Measurements from ENCODE around the gene CCL3.

DNA sequence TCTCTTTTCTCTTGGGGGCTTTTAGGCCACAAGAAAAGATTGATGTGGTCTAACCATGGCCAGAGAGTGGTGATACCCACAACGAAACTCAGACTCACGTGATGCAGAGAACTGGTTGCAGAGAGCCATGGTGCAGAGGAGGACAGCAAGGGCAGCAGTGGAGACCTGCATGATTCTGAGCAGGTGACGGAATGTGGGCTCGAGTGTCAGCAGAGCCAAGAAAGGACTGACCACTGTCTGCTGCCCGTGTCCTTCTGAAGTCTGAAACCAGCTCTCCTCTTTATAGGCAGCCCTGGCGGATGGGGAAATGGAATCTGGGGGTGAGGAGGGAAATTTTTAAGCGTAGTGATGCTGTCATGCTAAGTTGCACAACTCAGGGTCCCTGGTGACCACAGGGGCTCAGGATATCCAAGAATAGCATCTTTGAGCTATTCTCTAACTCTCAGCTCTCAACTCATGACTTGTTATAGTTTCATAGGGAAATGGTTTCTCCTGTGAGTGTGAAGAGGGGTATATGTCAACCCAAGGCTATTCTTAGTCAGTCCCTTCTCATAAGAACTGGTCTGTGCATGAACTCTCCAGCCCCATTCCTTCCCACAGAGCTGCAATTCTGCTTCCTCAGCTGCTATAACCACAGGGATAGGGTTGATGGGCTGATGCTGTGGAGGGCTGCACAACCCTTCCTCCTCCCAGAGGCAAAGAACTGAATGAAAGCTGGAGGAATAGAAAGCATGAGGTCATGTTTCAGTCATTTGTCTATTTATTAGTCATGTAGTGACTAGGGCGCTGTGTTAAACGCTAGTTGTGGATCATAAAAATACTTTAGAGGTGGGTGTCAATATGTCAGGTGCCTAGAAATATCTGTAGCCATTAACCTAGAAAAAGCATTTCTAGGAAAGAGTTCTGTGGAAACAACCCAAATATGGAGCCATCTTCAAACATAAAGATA, at the start of gene CCL3:
- TF ChIP-seq, protein P1, sequence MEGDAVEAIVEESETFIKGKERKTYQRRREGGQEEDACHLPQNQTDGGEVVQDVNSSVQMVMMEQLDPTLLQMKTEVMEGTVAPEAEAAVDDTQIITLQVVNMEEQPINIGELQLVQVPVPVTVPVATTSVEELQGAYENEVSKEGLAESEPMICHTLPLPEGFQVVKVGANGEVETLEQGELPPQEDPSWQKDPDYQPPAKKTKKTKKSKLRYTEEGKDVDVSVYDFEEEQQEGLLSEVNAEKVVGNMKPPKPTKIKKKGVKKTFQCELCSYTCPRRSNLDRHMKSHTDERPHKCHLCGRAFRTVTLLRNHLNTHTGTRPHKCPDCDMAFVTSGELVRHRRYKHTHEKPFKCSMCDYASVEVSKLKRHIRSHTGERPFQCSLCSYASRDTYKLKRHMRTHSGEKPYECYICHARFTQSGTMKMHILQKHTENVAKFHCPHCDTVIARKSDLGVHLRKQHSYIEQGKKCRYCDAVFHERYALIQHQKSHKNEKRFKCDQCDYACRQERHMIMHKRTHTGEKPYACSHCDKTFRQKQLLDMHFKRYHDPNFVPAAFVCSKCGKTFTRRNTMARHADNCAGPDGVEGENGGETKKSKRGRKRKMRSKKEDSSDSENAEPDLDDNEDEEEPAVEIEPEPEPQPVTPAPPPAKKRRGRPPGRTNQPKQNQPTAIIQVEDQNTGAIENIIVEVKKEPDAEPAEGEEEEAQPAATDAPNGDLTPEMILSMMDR (IDR thresholded peaks at IDR 0.05) = no peak
- TF ChIP-seq POLR2AphosphoS5 (IDR thresholded peaks at IDR 0.05; ENCODE audit: low read depth, low read length) (no peak), SIN3A (IDR thresholded peaks at IDR 0.05; ENCODE audit: borderline replicate concordance, insufficient read depth, low read depth, low read length) (no peak), TCF7L2 (IDR thresholded peaks at IDR 0.05; ENCODE audit: low read depth, low read length) (no peak)
- TF ChIP-seq, protein P2, sequence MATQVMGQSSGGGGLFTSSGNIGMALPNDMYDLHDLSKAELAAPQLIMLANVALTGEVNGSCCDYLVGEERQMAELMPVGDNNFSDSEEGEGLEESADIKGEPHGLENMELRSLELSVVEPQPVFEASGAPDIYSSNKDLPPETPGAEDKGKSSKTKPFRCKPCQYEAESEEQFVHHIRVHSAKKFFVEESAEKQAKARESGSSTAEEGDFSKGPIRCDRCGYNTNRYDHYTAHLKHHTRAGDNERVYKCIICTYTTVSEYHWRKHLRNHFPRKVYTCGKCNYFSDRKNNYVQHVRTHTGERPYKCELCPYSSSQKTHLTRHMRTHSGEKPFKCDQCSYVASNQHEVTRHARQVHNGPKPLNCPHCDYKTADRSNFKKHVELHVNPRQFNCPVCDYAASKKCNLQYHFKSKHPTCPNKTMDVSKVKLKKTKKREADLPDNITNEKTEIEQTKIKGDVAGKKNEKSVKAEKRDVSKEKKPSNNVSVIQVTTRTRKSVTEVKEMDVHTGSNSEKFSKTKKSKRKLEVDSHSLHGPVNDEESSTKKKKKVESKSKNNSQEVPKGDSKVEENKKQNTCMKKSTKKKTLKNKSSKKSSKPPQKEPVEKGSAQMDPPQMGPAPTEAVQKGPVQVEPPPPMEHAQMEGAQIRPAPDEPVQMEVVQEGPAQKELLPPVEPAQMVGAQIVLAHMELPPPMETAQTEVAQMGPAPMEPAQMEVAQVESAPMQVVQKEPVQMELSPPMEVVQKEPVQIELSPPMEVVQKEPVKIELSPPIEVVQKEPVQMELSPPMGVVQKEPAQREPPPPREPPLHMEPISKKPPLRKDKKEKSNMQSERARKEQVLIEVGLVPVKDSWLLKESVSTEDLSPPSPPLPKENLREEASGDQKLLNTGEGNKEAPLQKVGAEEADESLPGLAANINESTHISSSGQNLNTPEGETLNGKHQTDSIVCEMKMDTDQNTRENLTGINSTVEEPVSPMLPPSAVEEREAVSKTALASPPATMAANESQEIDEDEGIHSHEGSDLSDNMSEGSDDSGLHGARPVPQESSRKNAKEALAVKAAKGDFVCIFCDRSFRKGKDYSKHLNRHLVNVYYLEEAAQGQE (IDR thresholded peaks at IDR 0.05; ENCODE audit: insufficient read depth in 1 of 2, low read depth in 2 of 2, low read length in 1 of 2) = no peak

Data from Panc1 (cell line).